Measurements from ENCODE around the gene TXNDC17. TPM values are rescaled to one million over a fixed set of nuclear protein-coding genes. Genes with fewer than 3 reads are reported as not detected.

The TXNDC17 gene
- total RNA-seq, 1 donor from 2014 or later = 42.7 TPM

GRCh38 chr17:6642592-6642991, 1.7 kb downstream of the TXNDC17 start:
- Mint-ChIP-seq H3K4me1 (peaks cover 52% of the 10 kb centered on the region), H3K27ac (no peak overlapping the region), H3K27me3 (no peaks in the 10 kb centered on the region), H3K4me3 (no peak overlapping the region), H3K9me3 (no peaks in the 10 kb centered on the region), H3K36me3 (ENCODE audit: low read depth) (peaks cover 64% of the 10 kb centered on the region)
- CTCF ChIA-PET = no interaction called here
- POLR2A ChIA-PET = interaction anchor here (3.0 kb wide), 1 partner anchor 8 kb away, joined by 28 read pairs; the partner anchor contains the start of genes C17orf100 and MED31
- intact Hi-C loops (cut with micrococcal nuclease) = loop anchor here (10.0 kb wide), 1 partner anchor 1058 kb away; the partner anchor contains the start of gene NLRP1
- ATAC-seq (ENCODE audit: low read depth) (no peak), DNase-seq (no peak)
- no peak for TF ChIP-seq CTCF (IDR thresholded peaks at IDR 0.05)

DNA sequence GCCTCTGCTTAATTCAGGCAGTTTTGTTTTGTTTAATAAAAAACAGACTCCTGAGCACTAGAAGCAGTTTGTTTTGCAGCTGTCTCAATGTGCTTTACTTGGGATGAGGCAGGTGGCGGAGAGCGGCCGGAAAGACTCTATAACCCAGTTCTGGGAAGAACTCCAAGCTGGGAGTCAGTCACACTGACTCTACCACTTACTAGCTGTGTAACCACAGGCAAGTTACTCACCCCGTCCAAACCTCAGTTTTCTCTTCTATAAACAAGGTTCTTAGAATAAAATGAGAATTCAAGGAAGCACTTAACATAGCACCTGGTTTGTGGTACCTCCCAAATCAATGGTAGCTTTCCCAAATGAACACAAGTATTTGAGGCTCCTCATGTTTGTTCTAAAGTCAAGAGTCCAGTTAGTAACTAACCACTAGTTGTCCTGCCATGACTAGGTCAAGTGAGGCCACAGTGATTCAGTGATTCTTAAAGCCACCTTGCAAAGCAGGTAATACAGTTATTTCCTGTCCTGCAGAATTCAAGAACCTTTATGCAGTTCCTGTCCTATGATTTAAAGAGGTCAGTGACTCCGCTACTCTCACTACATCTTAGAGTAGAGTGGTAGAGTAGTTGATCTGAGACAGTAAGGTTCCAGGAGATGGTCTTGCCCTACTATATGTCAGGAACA, 2.7 kb downstream of the TXNDC17 start:
- ATAC-seq (ENCODE audit: low read depth) = no peak
- TF ChIP-seq CTCF (IDR thresholded peaks at IDR 0.05) = no peak
- no peak for DNase-seq
- peaks cover 74% of the 10 kb centered on the region for H3K36me3 Mint-ChIP-seq (ENCODE audit: low read depth)
- H3K9me3 Mint-ChIP-seq = no peaks in the 10 kb centered on the region
- POLR2A ChIA-PET = interaction anchor here (0.5 kb wide), 1 partner anchor 70 kb away, joined by 3 read pairs; no protein-coding TSS in a partner anchor
- H3K4me1 Mint-ChIP-seq = peaks cover 52% of the 10 kb centered on the region
- intact Hi-C loops (cut with micrococcal nuclease) = loop anchor here (10.0 kb wide), 1 partner anchor 1059 kb away; the partner anchor contains the start of gene NLRP1
- H3K27me3 Mint-ChIP-seq = no peaks in the 10 kb centered on the region
- no peak overlapping the region for H3K27ac Mint-ChIP-seq
- no peak overlapping the region for H3K4me3 Mint-ChIP-seq
- CTCF ChIA-PET = no interaction called here

DNA sequence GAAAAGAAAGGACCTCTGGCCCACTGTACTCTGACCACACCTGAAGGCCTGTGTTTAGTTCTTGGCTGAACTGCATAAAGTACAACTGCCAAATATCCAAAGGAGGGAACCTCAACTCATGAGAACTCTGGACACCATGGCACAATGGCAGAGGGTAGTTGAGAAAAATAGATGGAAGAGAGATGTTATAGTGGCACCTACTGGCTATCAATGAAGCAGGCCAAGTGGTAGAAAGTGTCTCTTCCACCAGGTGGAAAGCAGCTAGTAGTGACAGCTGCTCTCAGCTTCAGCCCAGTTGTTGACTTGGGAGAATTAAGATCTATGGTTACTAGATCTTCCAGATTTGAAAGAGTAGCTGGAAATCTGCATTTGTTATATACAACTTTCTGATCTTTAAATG, 7.3 kb downstream of the TXNDC17 start:
- no peak for TF ChIP-seq CTCF (IDR thresholded peaks at IDR 0.05)
- peaks cover 52% of the 10 kb centered on the region for H3K4me1 Mint-ChIP-seq
- no peaks in the 10 kb centered on the region for H3K9me3 Mint-ChIP-seq
- no peaks in the 10 kb centered on the region for H3K27me3 Mint-ChIP-seq
- ATAC-seq (ENCODE audit: low read depth) (no peak), DNase-seq (no peak)
- no peak overlapping the region for H3K27ac Mint-ChIP-seq
- H3K4me3 Mint-ChIP-seq = no peak overlapping the region
- ChIA-PET POLR2A (no interaction called here), CTCF (interaction anchor here (1.9 kb wide), 1 partner anchor 176 kb away, joined by 12 read pairs; no protein-coding TSS in a partner anchor)
- intact Hi-C loops (cut with micrococcal nuclease) = loop anchor here (10.0 kb wide), 1 partner anchor 1063 kb away; the partner anchor contains the start of gene NLRP1
- peaks cover 70% of the 10 kb centered on the region for H3K36me3 Mint-ChIP-seq (ENCODE audit: low read depth)

GRCh38 chr17:6651354-6651918, 10.6 kb downstream of the TXNDC17 start, which contains the start of the genes C17orf100 and MED31:
TSS of gene C17orf100 (plus strand) at chr17:6651762. CDS start at chr17:6651914, 152 bp downstream.
TSS of gene MED31 (minus strand) at chr17:6651605. CDS start at chr17:6651528, 77 bp downstream.
- peaks cover 69% of the 10 kb centered on the region for H3K4me1 Mint-ChIP-seq
- no peak for TF ChIP-seq CTCF (IDR thresholded peaks at IDR 0.05)
- H3K4me3 Mint-ChIP-seq = peak within 1 kb of the TSS; percentile 100
- DNase-seq = peak; percentile 97
- intact Hi-C loops (cut with micrococcal nuclease) = loop anchor here (1.0 to 5.0 kb wide), 3 partner anchors 11 to 1206 kb away; partner anchors contain the start of genes CYB5D1, KIAA0753, NAA38 and TMEM88
- ChIA-PET POLR2A (interaction anchor here (1.0 to 1.9 kb wide), 4 partner anchors 10 to 481 kb away, joined by 3 to 28 read pairs (median 6); partner anchors contain the start of genes KIAA0753 and TXNDC17), CTCF (no interaction called here)
- no peaks in the 10 kb centered on the region for H3K27me3 Mint-ChIP-seq
- peak; percentile 90 for ATAC-seq (ENCODE audit: low read depth)
- H3K27ac Mint-ChIP-seq = peak within 1 kb of the TSS; percentile 100
- no peaks in the 10 kb centered on the region for H3K9me3 Mint-ChIP-seq
- H3K36me3 Mint-ChIP-seq (ENCODE audit: low read depth) = peaks cover 40% of the 10 kb centered on the region
